DOHH2 (cell line): ENCODE results near the gene PLCB4.

Source experiments
- H3F3A ChIP-seq: fragments of 200-600 bp; sonication (generic), shearing (Covaris generic); 2 replicates; pipeline ENCODE4 v1.6.0; 2016; ENCODE audit warnings: antibody characterized with exemption, mild to moderate bottlenecking; ENCODE audit not compliant: control insufficient read depth, insufficient read depth
- H3K27ac ChIP-seq: fragments of 200-600 bp; sonication (generic); 2 replicates; pipeline ENCODE4 v1.5.1; 2014; ENCODE audit warnings: low read depth, mild to moderate bottlenecking, low read length, moderate library complexity
- H3K27me3 ChIP-seq: fragments of 200-600 bp; sonication (generic); 2 replicates; pipeline ENCODE4 v1.6.1; 2014; ENCODE audit warnings: mild to moderate bottlenecking, low read length, mixed read lengths; ENCODE audit not compliant: control insufficient read depth
- H3K36me3 ChIP-seq: fragments of 200-600 bp; sonication (generic); 2 replicates; pipeline ENCODE4 v1.6.1; 2014; ENCODE audit warnings: mild to moderate bottlenecking, low read length, moderate library complexity, mixed read lengths; ENCODE audit not compliant: control insufficient read depth
- H3K4me1 ChIP-seq: fragments of 200-600 bp; sonication (generic); 2 replicates; pipeline ENCODE4 v1.6.1; 2014; ENCODE audit warnings: mild to moderate bottlenecking, low read length, mixed read lengths; ENCODE audit not compliant: control insufficient read depth
- H3K4me2 ChIP-seq: fragments of 200-600 bp; sonication (generic); 2 replicates; pipeline ENCODE4 v1.6.0; 2014; ENCODE audit warnings: mild to moderate bottlenecking, low read length, moderate library complexity
- H3K4me3 ChIP-seq: fragments of 200-600 bp; sonication (generic); 2 replicates; pipeline ENCODE4 v1.5.1; 2014; ENCODE audit warnings: mild to moderate bottlenecking, low read length, mixed read lengths
- H3K79me2 ChIP-seq: fragments of 200-600 bp; sonication (generic); 2 replicates; pipeline ENCODE4 v1.6.1; 2014; ENCODE audit warnings: mild to moderate bottlenecking, low read length, mixed read lengths; ENCODE audit not compliant: control insufficient read depth
- H3K9me2 ChIP-seq: fragments of 200-600 bp; sonication (generic); replicated peaks from 2 replicates; pipeline ENCODE4 v1.6.1; 2014; ENCODE audit warnings: mild to moderate bottlenecking, low read length, mixed read lengths; ENCODE audit not compliant: control insufficient read depth
- H3K9me3 ChIP-seq: fragments of 200-600 bp; sonication (generic); 2 replicates; pipeline ENCODE4 v1.6.1; 2014; ENCODE audit warnings: antibody characterized with exemption, low read length, mixed read lengths; ENCODE audit not compliant: control insufficient read depth, insufficient read depth
- H4K20me1 ChIP-seq: fragments of 200-600 bp; sonication (generic); 2 replicates; pipeline ENCODE4 v1.6.0; 2014; ENCODE audit warnings: low read depth, mild to moderate bottlenecking, antibody characterized with exemption, low read length, moderate library complexity; ENCODE audit not compliant: control insufficient read depth, insufficient read depth
- EZH2phosphoT487 ChIP-seq: fragments of 200-600 bp; sonication (generic); IDR thresholded peaks from 2 replicates; pipeline ENCODE4 v1.6.1; 2017; ENCODE audit warnings: borderline replicate concordance, mild to moderate bottlenecking, antibody characterized with exemption, low read length, moderate library complexity, mixed read lengths
- TF ChIP-seq, protein P1 (sequence below): fragments of 200-600 bp; sonication (generic); IDR thresholded peaks from one replicate; pipeline ENCODE4 v1.5.1; 2014; ENCODE audit warnings: antibody characterized with exemption, mild to moderate bottlenecking, low read depth, low read length; ENCODE audit not compliant: poor library complexity, severe bottlenecking

Gene PLCB4

DNA sequence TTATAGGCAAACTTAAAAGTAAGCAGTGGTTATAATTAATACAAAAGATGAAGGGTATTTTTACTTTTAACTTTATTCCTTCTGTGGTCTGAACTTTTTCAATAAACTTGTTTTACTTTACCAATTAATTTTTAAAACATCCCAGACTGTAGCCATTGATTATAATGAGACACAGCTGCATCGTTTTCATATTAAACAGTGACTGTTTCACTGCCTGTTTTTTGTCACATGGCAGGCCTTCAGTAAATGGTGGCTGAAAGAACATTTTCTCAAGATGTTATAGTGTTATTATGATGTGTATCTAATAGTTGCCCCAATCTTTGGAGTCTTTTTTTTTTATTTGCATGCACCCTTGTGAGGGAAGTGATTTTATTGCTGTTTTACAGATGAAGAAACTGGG is 95.1 kb downstream of the PLCB4 start:
- no peaks in the 10 kb centered on the region for H3F3A ChIP-seq
- H3K27me3 ChIP-seq = no peaks in the 10 kb centered on the region
- H3K4me2 ChIP-seq = no peak overlapping the region
- H3K79me2 ChIP-seq = no peaks in the 10 kb centered on the region
- no peaks in the 10 kb centered on the region for H3K9me3 ChIP-seq
- no peaks in the 10 kb centered on the region for H3K9me2 ChIP-seq
- no peaks in the 10 kb centered on the region for H3K4me1 ChIP-seq
- no peaks in the 10 kb centered on the region for H3K36me3 ChIP-seq
- no peak overlapping the region for H3K27ac ChIP-seq
- no peak for TF ChIP-seq EZH2phosphoT487
- TF ChIP-seq, protein P1, sequence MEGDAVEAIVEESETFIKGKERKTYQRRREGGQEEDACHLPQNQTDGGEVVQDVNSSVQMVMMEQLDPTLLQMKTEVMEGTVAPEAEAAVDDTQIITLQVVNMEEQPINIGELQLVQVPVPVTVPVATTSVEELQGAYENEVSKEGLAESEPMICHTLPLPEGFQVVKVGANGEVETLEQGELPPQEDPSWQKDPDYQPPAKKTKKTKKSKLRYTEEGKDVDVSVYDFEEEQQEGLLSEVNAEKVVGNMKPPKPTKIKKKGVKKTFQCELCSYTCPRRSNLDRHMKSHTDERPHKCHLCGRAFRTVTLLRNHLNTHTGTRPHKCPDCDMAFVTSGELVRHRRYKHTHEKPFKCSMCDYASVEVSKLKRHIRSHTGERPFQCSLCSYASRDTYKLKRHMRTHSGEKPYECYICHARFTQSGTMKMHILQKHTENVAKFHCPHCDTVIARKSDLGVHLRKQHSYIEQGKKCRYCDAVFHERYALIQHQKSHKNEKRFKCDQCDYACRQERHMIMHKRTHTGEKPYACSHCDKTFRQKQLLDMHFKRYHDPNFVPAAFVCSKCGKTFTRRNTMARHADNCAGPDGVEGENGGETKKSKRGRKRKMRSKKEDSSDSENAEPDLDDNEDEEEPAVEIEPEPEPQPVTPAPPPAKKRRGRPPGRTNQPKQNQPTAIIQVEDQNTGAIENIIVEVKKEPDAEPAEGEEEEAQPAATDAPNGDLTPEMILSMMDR = no peak
- H3K4me3 ChIP-seq = no peak overlapping the region
- H4K20me1 ChIP-seq = no peaks in the 10 kb centered on the region

- no peaks in the 10 kb centered on the region for H3K79me2 ChIP-seq
- H3K27ac ChIP-seq = no peak overlapping the region
Measured at GRCh38 chr20:9165261-9165660, 96.4 kb downstream of the PLCB4 start.

GRCh38 chr20:9166153-9166780 is 97.4 kb downstream of the PLCB4 start:
- Histone ChIP-seq H3K27me3 (no peaks in the 10 kb centered on the region), H4K20me1 (no peaks in the 10 kb centered on the region), H3K79me2 (no peaks in the 10 kb centered on the region), H3K36me3 (no peaks in the 10 kb centered on the region), H3F3A (no peaks in the 10 kb centered on the region), H3K27ac (no peak overlapping the region), H3K9me2 (no peaks in the 10 kb centered on the region), H3K4me3 (no peak overlapping the region), H3K4me2 (no peak overlapping the region), H3K4me1 (no peaks in the 10 kb centered on the region), H3K9me3 (no peaks in the 10 kb centered on the region)
- TF ChIP-seq, protein P1 = no peak
- TF ChIP-seq EZH2phosphoT487 = no peak

More at GRCh38 chr20:9165261-9165660, 96.4 kb downstream of the PLCB4 start:
- no peaks in the 10 kb centered on the region for H3F3A ChIP-seq
- H3K27me3 ChIP-seq = no peaks in the 10 kb centered on the region
- no peaks in the 10 kb centered on the region for H3K4me1 ChIP-seq
- H3K36me3 ChIP-seq = no peaks in the 10 kb centered on the region
- H4K20me1 ChIP-seq = no peaks in the 10 kb centered on the region
- H3K4me2 ChIP-seq = no peak overlapping the region
- TF ChIP-seq EZH2phosphoT487 = no peak
- TF ChIP-seq, protein P1 = no peak
- no peaks in the 10 kb centered on the region for H3K9me3 ChIP-seq
- H3K4me3 ChIP-seq = no peak overlapping the region
- no peaks in the 10 kb centered on the region for H3K9me2 ChIP-seq
